HS-27A (cell line): ENCODE results near the gene EPB41L1.

Source experiments
- DNase-seq: peaks from one replicate; pipeline ENCODE4 v3.0.0-alpha.2; 2012; ENCODE audit warnings: low read depth, missing footprints

The EPB41L1 gene

GRCh38 chr20:36154700-36155628 lies at the start of gene EPB41L1:
Gene EPB41L1, plus strand, starts transcription at chr20:36154740. Its CDS starts 19,038 bp downstream, at chr20:36173778.
- DNase-seq, result no peak

GRCh38 chr20:36104856-36105255 lies 49.7 kb upstream of the EPB41L1 start:
- no peak for DNase-seq

GRCh38 chr20:36105711-36106226 lies 48.8 kb upstream of the EPB41L1 start:
- DNase-seq, result no peak

GRCh38 chr20:36106606-36107005 lies 47.9 kb upstream of the EPB41L1 start:
- DNase-seq, result no peak

GRCh38 chr20:36107881-36108280 lies 46.7 kb upstream of the EPB41L1 start:
- no peak for DNase-seq

GRCh38 chr20:36109251-36109947 lies 45.1 kb upstream of the EPB41L1 start:
- no peak for DNase-seq

GRCh38 chr20:36110994-36111393 lies 43.5 kb upstream of the EPB41L1 start:
- no peak for DNase-seq

- no peak for DNase-seq
These were observed 42.4 kb upstream of the EPB41L1 start for GRCh38 chr20:36112112-36112511.

- no peak for DNase-seq
These were observed 41.5 kb upstream of the EPB41L1 start for GRCh38 chr20:36113036-36113435.

- no peak for DNase-seq
These were observed 40.8 kb upstream of the EPB41L1 start for GRCh38 chr20:36113566-36114250.

GRCh38 chr20:36114707-36115106 lies 39.8 kb upstream of the EPB41L1 start:
- DNase-seq, result no peak

GRCh38 chr20:36115925-36116324 lies 38.6 kb upstream of the EPB41L1 start:
- DNase-seq, result no peak

- DNase-seq, result peak; percentile 57
These were observed 37.6 kb upstream of the EPB41L1 start for GRCh38 chr20:36116807-36117441.

GRCh38 chr20:36117638-36118037 lies 36.9 kb upstream of the EPB41L1 start:
- DNase-seq, result no peak

GRCh38 chr20:36118371-36118770 lies 36.2 kb upstream of the EPB41L1 start:
- DNase-seq, result no peak

- no peak for DNase-seq
These were observed 35.0 kb upstream of the EPB41L1 start for GRCh38 chr20:36119537-36119936.

- DNase-seq, result no peak
These were observed 34.3 kb upstream of the EPB41L1 start for GRCh38 chr20:36120241-36120640.

GRCh38 chr20:36120991-36121390 lies 33.5 kb upstream of the EPB41L1 start:
- DNase-seq, result no peak

GRCh38 chr20:36121981-36122930 lies 32.3 kb upstream of the EPB41L1 start:
- no peak for DNase-seq

GRCh38 chr20:36122931-36123288 lies 31.6 kb upstream of the EPB41L1 start:
- no peak for DNase-seq

GRCh38 chr20:36125097-36125496 lies 29.4 kb upstream of the EPB41L1 start:
- DNase-seq, result no peak
